GM18520 (cell line): Measurements from ENCODE around the gene MRPL11.

Source experiments
- ATAC-seq: cut with Tn5 transposase; IDR thresholded peaks from one replicate; pipeline ENCODE4 v1.9.1; 2021; ENCODE audit not compliant: unreplicated experiment

MRPL11 gene

GRCh38 chr11:66407651-66408050 lies 31.0 kb downstream of the MRPL11 start:
- no peak for ATAC-seq

- ATAC-seq, result no peak
Observed at GRCh38 chr11:66393954-66394353, 44.7 kb downstream of the MRPL11 start.

GRCh38 chr11:66391322-66391721 lies 47.3 kb downstream of the MRPL11 start:
- ATAC-seq, result no peak

DNA sequence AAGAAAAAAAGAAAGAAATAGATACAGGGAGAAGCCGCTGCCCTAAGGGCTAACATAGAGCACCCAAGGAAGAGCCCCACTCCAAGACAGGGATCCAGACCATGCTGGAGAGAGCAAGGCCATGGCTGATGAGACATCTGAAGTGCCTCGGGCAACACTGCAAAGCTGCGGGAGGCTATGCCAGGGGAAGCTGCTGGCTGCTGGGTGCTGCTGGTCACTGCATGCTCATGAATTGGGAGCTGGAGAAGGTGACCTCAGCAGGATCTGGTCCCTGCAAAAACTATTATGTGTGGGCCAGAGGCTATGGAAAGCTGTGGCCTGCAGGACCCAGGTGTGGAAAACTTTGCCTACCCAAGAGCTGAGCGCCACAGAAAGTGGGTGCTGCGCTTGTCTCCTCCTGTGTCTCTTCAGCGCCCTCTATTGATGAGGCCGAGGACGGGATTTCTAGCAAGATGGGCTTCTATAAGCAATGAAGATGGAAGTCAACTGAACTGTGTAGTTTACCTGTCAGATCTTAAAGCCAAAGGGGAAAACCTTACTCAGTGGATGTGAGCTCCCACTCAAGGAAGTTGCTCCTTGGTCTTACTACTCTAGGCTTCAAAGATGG lies 49.8 kb downstream of the MRPL11 start:
- no peak for ATAC-seq

DNA sequence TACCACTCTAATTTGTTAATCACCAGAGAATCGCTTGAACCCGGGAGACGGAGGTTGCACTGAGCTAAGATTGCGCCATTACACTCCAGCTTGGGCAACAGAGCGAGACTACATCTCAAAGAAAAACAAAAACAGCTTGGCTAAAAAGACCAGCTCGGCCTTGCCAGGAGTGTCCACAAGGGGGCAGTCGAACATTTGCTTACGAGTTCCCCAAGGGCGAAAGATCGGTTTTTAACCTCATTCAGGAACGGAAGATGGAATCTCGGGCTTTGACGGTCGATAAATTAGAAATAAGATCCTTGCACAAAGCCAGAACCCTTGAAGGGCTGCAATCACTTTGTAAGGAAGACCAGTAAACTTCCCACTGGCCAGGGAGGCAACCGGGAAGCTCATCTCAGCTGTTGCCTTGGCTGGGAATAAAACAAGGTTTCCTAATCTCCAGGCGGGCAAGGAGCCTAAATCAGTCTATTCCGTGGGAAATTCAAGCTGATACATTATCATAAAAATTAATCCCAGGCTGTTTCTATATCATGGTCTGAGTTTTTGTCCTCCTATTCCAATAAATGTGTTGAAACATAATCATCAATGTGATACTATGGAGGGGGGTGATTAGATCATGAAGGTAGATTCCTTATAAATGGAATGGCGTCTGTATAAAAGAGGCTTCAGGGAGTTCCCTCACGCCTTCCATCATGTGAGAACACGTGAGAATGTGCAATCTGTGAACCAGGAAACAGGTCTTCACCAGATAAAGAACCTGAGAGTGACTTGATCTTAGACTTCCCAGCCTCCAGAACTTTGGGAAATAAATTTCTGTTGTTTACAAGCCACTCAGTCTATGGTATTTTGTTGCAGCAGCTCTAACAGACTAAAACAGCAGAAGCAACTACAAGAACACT lies 52.2 kb downstream of the MRPL11 start:
- no peak for ATAC-seq
